Left lung (tissue), 10 donors: ENCODE measurements around the gene ADAMTSL1. TPM values are rescaled to one million over a fixed set of nuclear protein-coding genes. Genes with fewer than 3 reads are reported as not detected.

Experiments
- ATAC-seq: fragments of 200-7000 bp; cut with Tn5 transposase; one replicate; pipeline ENCODE4 v1.9.1; 2020; ENCODE audit warnings: moderate library complexity
- DNase-seq, 4 donors: peaks; one replicate each; pipeline ENCODE4 v3.0.0-alpha.2; 2013 to 2020
- H3K27ac ChIP-seq, 2 donors: fragments of 200-600 bp; sonication (generic) in 1 of 2; one replicate each; pipeline versions ENCODE4 v1.5.0 to v1.8.0; 2020 to 2021
- H3K27me3 ChIP-seq, 2 donors: fragments of 200-600 bp; sonication (generic) in 1 of 2; one replicate each; pipeline versions ENCODE4 v1.5.0 to v1.8.0; 2020 to 2021
- H3K36me3 ChIP-seq, 2 donors: fragments of 200-600 bp; sonication (generic) in 1 of 2; one replicate each; pipeline versions ENCODE4 v1.5.0 to v1.8.0; 2020 to 2021
- H3K4me1 ChIP-seq, 2 donors: fragments of 200-600 bp; one replicate each; pipeline ENCODE4 v1.8.0; 2021
- H3K4me3 ChIP-seq, 2 donors: fragments of 200-600 bp; sonication (generic) in 1 of 2; one replicate each; pipeline versions ENCODE4 v1.5.0 to v1.8.0; 2020 to 2021; ENCODE audit warnings: mild to moderate bottlenecking in 1 of 2
- H3K9me3 ChIP-seq, 2 donors: fragments of 200-600 bp; sonication (generic) in 1 of 2; one replicate each; pipeline versions ENCODE4 v1.5.0 to v1.8.0; 2020 to 2021
- intact Hi-C, 2 donors: fragments of 100-400 bp; cut with DNase I; formaldehyde crosslinking; loops; one replicate each; pipeline versions ENCODE4 v1.11.2 to v1.14.2; 2022
- polyA plus RNA-seq, 6 donors: library from polyadenylated mRNA; unstranded; fragments of 120-200 nt; gene quantifications; one replicate each; pipeline ENCODE4 v1.2.1, GENCODE V29; 2013; ENCODE audit not compliant: insufficient read length in 6 of 6
- total RNA-seq, 2 donors: library from RNA; stranded (reverse); fragmentation: NEBNext Ultra II Directional; extraction: Animal tissue kit (Norgen Biotek cat#: 25700); gene quantifications; one replicate each; pipeline ENCODE4 v1.2.1, GENCODE V29; 2021
- TF ChIP-seq, protein P1 (sequence below), 2 donors: fragments of 200-600 bp; sonication (generic) in 1 of 2; IDR thresholded peaks; one replicate each; pipeline versions ENCODE4 v1.5.0 to v1.8.0; 2021; ENCODE audit warnings: antibody characterized with exemption in 2 of 2
- donor health status: DM: no; HTN: yes; CAD: no.
- donor health status: DM: no; HTN: no; CAD: no.

The ADAMTSL1 gene
- total and polyA plus RNA-seq, 8 donors = 3.0 to 28.1 (median 17.9) TPM

DNA sequence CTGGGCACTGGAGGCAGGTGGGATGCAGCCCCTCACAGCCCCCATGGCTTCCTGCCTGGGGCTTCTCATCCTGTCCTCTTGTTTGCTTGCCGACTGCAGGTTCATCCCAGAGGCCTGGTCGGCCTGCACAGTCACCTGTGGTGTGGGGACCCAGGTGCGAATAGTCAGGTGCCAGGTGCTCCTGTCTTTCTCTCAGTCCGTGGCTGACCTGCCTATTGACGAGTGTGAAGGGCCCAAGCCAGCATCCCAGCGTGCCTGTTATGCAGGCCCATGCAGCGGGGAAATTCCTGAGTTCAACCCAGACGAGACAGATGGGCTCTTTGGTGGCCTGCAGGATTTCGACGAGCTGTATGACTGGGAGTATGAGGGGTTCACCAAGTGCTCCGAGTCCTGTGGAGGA is 232.7 kb downstream of the ADAMTSL1 start:
- TF ChIP-seq, protein P1, sequence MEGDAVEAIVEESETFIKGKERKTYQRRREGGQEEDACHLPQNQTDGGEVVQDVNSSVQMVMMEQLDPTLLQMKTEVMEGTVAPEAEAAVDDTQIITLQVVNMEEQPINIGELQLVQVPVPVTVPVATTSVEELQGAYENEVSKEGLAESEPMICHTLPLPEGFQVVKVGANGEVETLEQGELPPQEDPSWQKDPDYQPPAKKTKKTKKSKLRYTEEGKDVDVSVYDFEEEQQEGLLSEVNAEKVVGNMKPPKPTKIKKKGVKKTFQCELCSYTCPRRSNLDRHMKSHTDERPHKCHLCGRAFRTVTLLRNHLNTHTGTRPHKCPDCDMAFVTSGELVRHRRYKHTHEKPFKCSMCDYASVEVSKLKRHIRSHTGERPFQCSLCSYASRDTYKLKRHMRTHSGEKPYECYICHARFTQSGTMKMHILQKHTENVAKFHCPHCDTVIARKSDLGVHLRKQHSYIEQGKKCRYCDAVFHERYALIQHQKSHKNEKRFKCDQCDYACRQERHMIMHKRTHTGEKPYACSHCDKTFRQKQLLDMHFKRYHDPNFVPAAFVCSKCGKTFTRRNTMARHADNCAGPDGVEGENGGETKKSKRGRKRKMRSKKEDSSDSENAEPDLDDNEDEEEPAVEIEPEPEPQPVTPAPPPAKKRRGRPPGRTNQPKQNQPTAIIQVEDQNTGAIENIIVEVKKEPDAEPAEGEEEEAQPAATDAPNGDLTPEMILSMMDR (IDR thresholded peaks at IDR 0.05) = no peak
- Histone ChIP-seq H3K36me3 (no peaks in the 10 kb centered on the region), H3K4me1 (peaks cover 0 to 4% of the 10 kb centered on the region in 2 donors), H3K27ac (no peak overlapping the region), H3K9me3 (no peaks in the 10 kb centered on the region), H3K27me3 (no peaks in the 10 kb centered on the region), H3K4me3 (no peak overlapping the region)
- ATAC-seq (no peak), DNase-seq (peak in 1 of 4 donors; percentile 65)
- intact Hi-C loops = no loop called here

DNA sequence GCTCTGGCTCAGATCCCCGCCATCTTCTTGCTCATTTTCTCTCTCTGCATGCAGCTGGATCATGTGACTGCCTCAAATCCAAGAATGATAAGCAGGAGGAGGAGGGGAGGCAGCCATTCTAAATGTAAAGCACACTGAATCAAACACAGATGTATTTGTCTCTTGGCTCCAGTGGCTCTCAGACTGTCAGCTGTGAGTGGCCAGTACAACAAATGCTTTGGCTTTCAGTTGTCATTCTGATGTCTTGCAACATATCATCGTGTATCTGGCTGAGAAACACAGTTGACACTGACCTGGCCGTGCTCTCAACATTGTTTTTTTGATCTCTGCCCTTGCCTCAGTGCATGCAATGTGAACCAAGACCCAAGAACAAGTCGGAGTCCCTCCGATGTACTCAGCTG is 233.1 kb downstream of the ADAMTSL1 start:
- Histone ChIP-seq H3K9me3 (no peaks in the 10 kb centered on the region), H3K4me1 (peaks cover 0 to 4% of the 10 kb centered on the region in 2 donors), H3K36me3 (no peaks in the 10 kb centered on the region), H3K27ac (no peak overlapping the region), H3K27me3 (no peaks in the 10 kb centered on the region), H3K4me3 (no peak overlapping the region)
- TF ChIP-seq, protein P1 (IDR thresholded peaks at IDR 0.05) = no peak
- ATAC-seq (no peak), DNase-seq (no peak)
- intact Hi-C loops = no loop called here

DNA sequence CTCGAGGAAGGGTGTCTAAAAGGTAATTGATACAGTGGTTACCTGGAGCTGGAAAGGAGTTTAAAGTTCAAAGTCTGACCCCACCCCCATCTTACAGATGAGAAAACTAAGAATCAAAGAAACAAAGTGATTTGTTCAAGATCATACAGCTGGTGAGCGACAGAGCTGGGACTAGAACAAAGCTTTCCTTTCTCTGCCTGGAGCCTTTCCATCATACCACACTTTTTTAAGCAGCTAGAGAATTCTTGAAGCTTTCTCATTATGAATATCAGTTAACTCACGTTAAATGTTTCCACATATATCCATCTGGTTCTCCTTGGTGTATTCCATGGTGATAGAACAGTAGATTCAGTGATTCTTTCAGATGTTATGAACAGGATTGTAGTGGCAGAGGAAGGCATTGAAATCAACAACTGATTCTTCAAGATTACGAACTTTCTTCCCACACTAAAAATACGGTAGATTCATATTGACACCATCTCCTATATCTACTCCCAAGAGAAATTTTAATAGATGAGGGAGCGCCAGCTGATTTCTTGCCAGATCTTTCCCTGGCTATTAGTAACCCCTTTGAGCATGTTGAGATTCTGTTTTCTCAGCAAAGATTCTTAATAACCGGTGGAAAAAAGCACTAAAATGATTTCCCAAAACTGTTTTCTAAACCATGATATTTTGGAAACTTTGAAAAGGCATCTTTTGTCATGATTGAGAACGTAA is 233.7 kb downstream of the ADAMTSL1 start:
- DNase-seq (no peak), ATAC-seq (no peak)
- intact Hi-C loops = no loop called here
- H3K9me3 ChIP-seq = no peaks in the 10 kb centered on the region
- peaks cover 0 to 4% of the 10 kb centered on the region in 2 donors for H3K4me1 ChIP-seq
- no peaks in the 10 kb centered on the region for H3K36me3 ChIP-seq
- no peak overlapping the region for H3K27ac ChIP-seq
- H3K27me3 ChIP-seq = no peaks in the 10 kb centered on the region
- TF ChIP-seq, protein P1 (IDR thresholded peaks at IDR 0.05) = no peak
- no peak overlapping the region for H3K4me3 ChIP-seq

DNA sequence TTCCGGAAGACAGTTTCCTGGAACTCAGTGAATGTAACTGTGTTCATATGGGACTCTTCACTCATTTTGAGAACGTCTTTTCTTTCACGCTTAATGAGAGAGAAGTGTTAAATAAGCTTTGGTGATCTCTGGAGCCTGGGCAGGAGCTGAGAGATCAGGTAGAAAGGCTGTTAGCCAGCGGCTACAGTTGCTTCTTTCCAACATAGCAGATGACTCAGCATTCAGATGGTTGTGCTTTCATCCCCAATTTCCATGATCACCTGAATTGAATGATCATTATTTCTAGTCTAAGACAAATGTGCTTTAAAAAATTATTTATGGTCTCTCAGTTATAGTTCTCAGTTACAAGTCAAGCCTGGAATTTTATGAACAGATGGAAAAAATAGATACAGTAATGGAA is 234.5 kb downstream of the ADAMTSL1 start:
- TF ChIP-seq, protein P1 (IDR thresholded peaks at IDR 0.05) = no peak
- no peak overlapping the region for H3K27ac ChIP-seq
- intact Hi-C loops = no loop called here
- no peak for ATAC-seq
- no peak overlapping the region for H3K4me3 ChIP-seq
- H3K36me3 ChIP-seq = no peaks in the 10 kb centered on the region
- peaks cover 0 to 4% of the 10 kb centered on the region in 2 donors for H3K4me1 ChIP-seq
- H3K9me3 ChIP-seq = no peaks in the 10 kb centered on the region
- no peaks in the 10 kb centered on the region for H3K27me3 ChIP-seq
- no peak for DNase-seq

DNA sequence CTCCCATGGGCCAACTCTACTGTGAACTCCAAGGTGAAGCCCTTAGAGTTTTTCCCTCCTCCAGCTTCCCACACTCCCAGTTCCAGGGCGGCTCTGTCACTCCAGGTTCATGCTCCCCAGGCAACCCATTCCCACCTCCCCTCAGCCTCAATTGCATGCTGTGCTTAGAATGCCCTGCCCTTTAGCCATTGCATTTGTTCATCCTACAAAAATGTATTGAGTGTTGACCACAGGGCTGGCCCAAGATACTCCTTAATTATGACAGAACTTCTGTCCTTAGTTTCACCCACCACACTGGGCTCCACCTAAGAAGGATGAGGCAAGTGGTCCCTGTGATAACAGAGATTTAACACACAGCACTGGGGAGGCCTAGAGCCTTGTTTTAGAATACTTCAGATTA is 236.1 kb downstream of the ADAMTSL1 start:
- Histone ChIP-seq H3K36me3 (no peaks in the 10 kb centered on the region), H3K4me1 (peaks cover 0 to 4% of the 10 kb centered on the region in 2 donors), H3K27me3 (no peaks in the 10 kb centered on the region), H3K9me3 (no peaks in the 10 kb centered on the region), H3K27ac (no peak overlapping the region), H3K4me3 (no peak overlapping the region)
- no peak for ATAC-seq
- TF ChIP-seq, protein P1 (IDR thresholded peaks at IDR 0.05) = no peak
- intact Hi-C loops = no loop called here
- no peak for DNase-seq
